NCI-H187 treated with DMSO at 0.1 percent for 48 hours (cell line): Measurements from ENCODE around the gene MED25.

ENCODE experiments used
- DNase-seq: peaks from one replicate; lab custom pipeline; 2025; lab: John Stamatoyannopoulos, UW

Gene MED25

GRCh38 chr19:49844138-49845095 lies 26.3 kb downstream of the MED25 start:
- no peak for DNase-seq

GRCh38 chr19:49845414-49845813 lies 27.3 kb downstream of the MED25 start:
- no peak for DNase-seq

- DNase-seq: no peak
Measured at GRCh38 chr19:49846408-49846807, 28.3 kb downstream of the MED25 start.

- no peak for DNase-seq
Measured at GRCh38 chr19:49847731-49848696, 29.9 kb downstream of the MED25 start.

- no peak for DNase-seq
Measured at GRCh38 chr19:49848938-49849337, 30.8 kb downstream of the MED25 start.

- DNase-seq: no peak
Measured at GRCh38 chr19:49849433-49850220, 31.5 kb downstream of the MED25 start.

GRCh38 chr19:49850221-49850486 lies 32.1 kb downstream of the MED25 start:
- DNase-seq: no peak

- DNase-seq: peak; percentile 63
Measured at GRCh38 chr19:49850487-49851342, 32.6 kb downstream of the MED25 start, which contains the start of gene PTOV1. PTOV1 (plus strand) TSS chr19:49851159.

- no peak for DNase-seq
Measured at GRCh38 chr19:49851456-49852259, 33.6 kb downstream of the MED25 start.

GRCh38 chr19:49852631-49853126 lies 34.6 kb downstream of the MED25 start:
- DNase-seq: no peak

GRCh38 chr19:49853852-49854377 lies 35.8 kb downstream of the MED25 start:
- DNase-seq: no peak

- no peak for DNase-seq
Measured at GRCh38 chr19:49854378-49855263, 36.5 kb downstream of the MED25 start.

- no peak for DNase-seq
Measured at GRCh38 chr19:49855277-49855675, 37.2 kb downstream of the MED25 start.

- DNase-seq: no peak
Measured at GRCh38 chr19:49855676-49856573, 37.8 kb downstream of the MED25 start.

- DNase-seq: no peak
Measured at GRCh38 chr19:49856574-49857021, 38.5 kb downstream of the MED25 start.

GRCh38 chr19:49857061-49857837 lies 39.2 kb downstream of the MED25 start:
- DNase-seq: no peak

- no peak for DNase-seq
Measured at GRCh38 chr19:49857838-49858087, 39.7 kb downstream of the MED25 start.
